Right cardiac atrium (tissue), 5 donors: Measurements from ENCODE around the gene SLX9. TPM values are rescaled to one million over a fixed set of nuclear protein-coding genes. Genes with fewer than 3 reads are reported as not detected.

ENCODE experiments used
- ATAC-seq, 2 donors: fragments of 200-7000 bp; cut with Tn5 transposase; one replicate each; pipeline versions ENCODE4 v1.8.0 to v1.9.1; 2020; ENCODE audit warnings: moderate library complexity in 2 of 2, mild to moderate bottlenecking in 1 of 2
- DNase-seq, 3 donors: peaks; one replicate each; pipeline ENCODE4 v3.0.0-alpha.2; 2020
- H3K27ac ChIP-seq: one replicate; pipeline ENCODE4 v1.5.1; 2013; ENCODE audit warnings: mild to moderate bottlenecking, low read length, control low read depth, moderate library complexity
- H3K27me3 ChIP-seq: one replicate; pipeline ENCODE4 v1.6.1; 2013; ENCODE audit not compliant: control insufficient read depth, insufficient read depth
- H3K4me1 ChIP-seq: one replicate; pipeline ENCODE4 v1.6.1; 2013; ENCODE audit warnings: low read length; ENCODE audit not compliant: control insufficient read depth, insufficient read depth
- H3K4me3 ChIP-seq: one replicate; pipeline ENCODE4 v1.5.1; 2013; ENCODE audit warnings: low read length, control low read depth
- H3K9me3 ChIP-seq: one replicate; pipeline ENCODE4 v1.6.1; 2013; ENCODE audit warnings: low read length; ENCODE audit not compliant: control insufficient read depth
- WGBS: extraction: QIAGEN DNeasy Blood & Tissue Kit; methylation state at CpG from one replicate; pipeline ENCODE4 v1.1.7; 2013; 5-methylcytosine and 5-hydroxymethylcytosine counted together
- intact Hi-C, 4 donors: fragments of 100-400 bp; cut with DNase I; formaldehyde crosslinking; loops; one replicate each; pipeline versions ENCODE4 v1.11.0 to v1.14.0; 2022 to 2023
- polyA plus RNA-seq: library from polyadenylated mRNA; stranded (reverse); fragments of 200-250 nt; gene quantifications from one replicate; pipeline ENCODE4 v1.2.3, GENCODE V29; 2013
- total RNA-seq, 4 donors: library from RNA; stranded (reverse); fragmentation: NEBNext Ultra II Directional; extraction: Animal tissue kit (Norgen Biotek cat#: 25700); gene quantifications; one replicate each; pipeline ENCODE4 v1.2.1, GENCODE V29; 2021
- donor health status: healthy with polysubstance abuse.
- donor health status: DM: no; HTN: yes; CAD: no.
- donor health status: DM: no; HTN: no; CAD: no.
- donor health status: DM: no; HTN: yes; CAD: no; lungs with severe emphysema.
- donor health status: DM: yes; HTN: yes; CAD: no.

Gene SLX9
- total and polyA plus RNA-seq, 5 donors = 19.2 to 26.5 (median 25.1) TPM

- no peaks in the 10 kb centered on the region for H3K4me1 ChIP-seq
- H3K4me3 ChIP-seq = no peak overlapping the region
- ATAC-seq = no peak
- no peak overlapping the region for H3K27ac ChIP-seq
- 80% methylated on average over 10 of the region's 10 CpGs for WGBS
- intact Hi-C loops = no loop called here
- DNase-seq = peak; percentile 7 to 56 (median 19)
- no peaks in the 10 kb centered on the region for H3K9me3 ChIP-seq
- H3K27me3 ChIP-seq = no peaks in the 10 kb centered on the region
Observed at GRCh38 chr21:44998086-44998620, 58.3 kb downstream of the SLX9 start.

- Histone ChIP-seq H3K9me3 (no peaks in the 10 kb centered on the region), H3K27me3 (no peaks in the 10 kb centered on the region), H3K27ac (no peak overlapping the region), H3K4me3 (no peak overlapping the region), H3K4me1 (no peaks in the 10 kb centered on the region)
- WGBS = 91% methylated on average over 32 of the region's 32 CpGs
- DNase-seq (peak; percentile 8 to 64 (median 32)), ATAC-seq (no peak)
- intact Hi-C loops = no loop called here
Observed at GRCh38 chr21:44998621-44999427, 59.0 kb downstream of the SLX9 start.

- ATAC-seq = no peak
- Histone ChIP-seq H3K4me3 (no peak overlapping the region), H3K27me3 (no peaks in the 10 kb centered on the region), H3K4me1 (no peaks in the 10 kb centered on the region), H3K27ac (no peak overlapping the region), H3K9me3 (no peaks in the 10 kb centered on the region)
- peak; percentile 14 to 42 (median 30) for DNase-seq
- intact Hi-C loops = no loop called here
- 93% methylated on average over 17 of the region's 17 CpGs for WGBS
Observed at GRCh38 chr21:44999428-44999971, 59.7 kb downstream of the SLX9 start.

GRCh38 chr21:44999972-45000636, 60.3 kb downstream of the SLX9 start:
- intact Hi-C loops = no loop called here
- ATAC-seq = no peak
- H3K4me1 ChIP-seq = no peaks in the 10 kb centered on the region
- no peaks in the 10 kb centered on the region for H3K9me3 ChIP-seq
- WGBS = 89% methylated on average over 29 of the region's 29 CpGs
- H3K27me3 ChIP-seq = no peaks in the 10 kb centered on the region
- H3K4me3 ChIP-seq = no peak overlapping the region
- no peak overlapping the region for H3K27ac ChIP-seq
- DNase-seq = peak; percentile 14 to 59 (median 39)

- no peak overlapping the region for H3K27ac ChIP-seq
- intact Hi-C loops = no loop called here
- no peak for ATAC-seq
- H3K4me3 ChIP-seq = no peak overlapping the region
- no peaks in the 10 kb centered on the region for H3K9me3 ChIP-seq
- H3K4me1 ChIP-seq = no peaks in the 10 kb centered on the region
- WGBS = 76% methylated on average over 27 of the region's 27 CpGs
- DNase-seq = peak; percentile 4 to 35 (median 26)
- no peaks in the 10 kb centered on the region for H3K27me3 ChIP-seq
Observed at GRCh38 chr21:45000637-45001133, 60.9 kb downstream of the SLX9 start.

- intact Hi-C loops = no loop called here
- Histone ChIP-seq H3K4me3 (no peak overlapping the region), H3K27me3 (no peaks in the 10 kb centered on the region), H3K27ac (no peak overlapping the region), H3K9me3 (no peaks in the 10 kb centered on the region), H3K4me1 (no peaks in the 10 kb centered on the region)
- 82% methylated on average over 46 of the region's 46 CpGs for WGBS
- DNase-seq (peak; percentile 72 to 88 (median 84)), ATAC-seq (peak; percentile 65 to 77)
Observed at GRCh38 chr21:45001134-45002095, 61.6 kb downstream of the SLX9 start.

GRCh38 chr21:45002381-45003204, 62.8 kb downstream of the SLX9 start:
- peak; percentile 8 to 63 (median 45) for DNase-seq
- no peak for ATAC-seq
- H3K4me1 ChIP-seq = no peaks in the 10 kb centered on the region
- intact Hi-C loops = no loop called here
- H3K27ac ChIP-seq = no peak overlapping the region
- no peaks in the 10 kb centered on the region for H3K27me3 ChIP-seq
- H3K4me3 ChIP-seq = no peak overlapping the region
- 94% methylated on average over 28 of the region's 28 CpGs for WGBS
- no peaks in the 10 kb centered on the region for H3K9me3 ChIP-seq

- Histone ChIP-seq H3K4me3 (no peak overlapping the region), H3K27me3 (no peaks in the 10 kb centered on the region), H3K9me3 (no peaks in the 10 kb centered on the region), H3K27ac (no peak overlapping the region), H3K4me1 (no peaks in the 10 kb centered on the region)
- WGBS = 75% methylated on average over 14 of the region's 14 CpGs
- DNase-seq (peak; percentile 16 to 58 (median 31)), ATAC-seq (no peak)
- intact Hi-C loops = no loop called here
Observed at GRCh38 chr21:45003331-45004058, 63.7 kb downstream of the SLX9 start.

- ATAC-seq (no peak), DNase-seq (peak in 2 of 3 donors; percentile 8 to 30)
- Histone ChIP-seq H3K27ac (no peak overlapping the region), H3K9me3 (no peaks in the 10 kb centered on the region), H3K4me1 (no peaks in the 10 kb centered on the region), H3K4me3 (no peak overlapping the region), H3K27me3 (no peaks in the 10 kb centered on the region)
- 96% methylated on average over 8 of the region's 8 CpGs for WGBS
- intact Hi-C loops = no loop called here
Observed at GRCh38 chr21:45004059-45004422, 64.2 kb downstream of the SLX9 start.
